ENCODE results near the gene SPARC. TPM values are rescaled to one million over a fixed set of nuclear protein-coding genes. Genes with fewer than 3 reads are reported as not detected.

The SPARC gene
- total RNA-seq, 4 donors from 2014 or later, result 47.6 to 177 (median 68.6) TPM

DNA sequence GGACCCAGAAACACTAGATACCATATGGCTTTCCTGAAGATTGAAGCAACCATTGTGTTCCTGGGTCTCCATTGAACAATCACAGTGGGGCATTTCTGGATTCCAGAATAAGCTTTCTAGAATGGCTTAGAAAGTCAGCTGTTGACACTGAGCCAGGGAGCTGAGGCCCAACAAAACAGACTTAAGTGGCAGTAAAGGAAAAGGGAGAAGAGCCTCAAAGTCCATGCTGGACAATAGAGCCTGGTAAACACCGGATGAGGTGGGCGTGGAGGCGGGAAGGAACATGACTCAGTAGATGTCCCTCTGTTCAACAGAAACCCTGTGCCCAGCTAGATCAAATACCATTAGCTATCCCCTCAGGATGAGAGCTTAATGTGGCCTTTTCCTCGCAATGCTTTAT lies 14.8 kb downstream of the SPARC start:
- peaks cover 0 to 32% (median 1%) of the 10 kb centered on the region in 4 donors for H3K4me1 ChIP-seq
- H3K4me3 ChIP-seq, result no peak overlapping the region
- H3K9me3 ChIP-seq, result no peaks in the 10 kb centered on the region
- H3K27ac ChIP-seq, result peak overlapping the region in 3 of 4 donors; percentile 40 to 78 (median 62)
- no peak for DNase-seq
- peaks cover 0 to 15% (median 0%) of the 10 kb centered on the region in 3 donors for H3K36me3 ChIP-seq
- H3K27me3 ChIP-seq, result no peaks in the 10 kb centered on the region
- TF ChIP-seq POLR2A (IDR thresholded peaks at IDR 0.05), result no peak
- TF ChIP-seq, protein P1, sequence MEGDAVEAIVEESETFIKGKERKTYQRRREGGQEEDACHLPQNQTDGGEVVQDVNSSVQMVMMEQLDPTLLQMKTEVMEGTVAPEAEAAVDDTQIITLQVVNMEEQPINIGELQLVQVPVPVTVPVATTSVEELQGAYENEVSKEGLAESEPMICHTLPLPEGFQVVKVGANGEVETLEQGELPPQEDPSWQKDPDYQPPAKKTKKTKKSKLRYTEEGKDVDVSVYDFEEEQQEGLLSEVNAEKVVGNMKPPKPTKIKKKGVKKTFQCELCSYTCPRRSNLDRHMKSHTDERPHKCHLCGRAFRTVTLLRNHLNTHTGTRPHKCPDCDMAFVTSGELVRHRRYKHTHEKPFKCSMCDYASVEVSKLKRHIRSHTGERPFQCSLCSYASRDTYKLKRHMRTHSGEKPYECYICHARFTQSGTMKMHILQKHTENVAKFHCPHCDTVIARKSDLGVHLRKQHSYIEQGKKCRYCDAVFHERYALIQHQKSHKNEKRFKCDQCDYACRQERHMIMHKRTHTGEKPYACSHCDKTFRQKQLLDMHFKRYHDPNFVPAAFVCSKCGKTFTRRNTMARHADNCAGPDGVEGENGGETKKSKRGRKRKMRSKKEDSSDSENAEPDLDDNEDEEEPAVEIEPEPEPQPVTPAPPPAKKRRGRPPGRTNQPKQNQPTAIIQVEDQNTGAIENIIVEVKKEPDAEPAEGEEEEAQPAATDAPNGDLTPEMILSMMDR (IDR thresholded peaks at IDR 0.05), result no peak

DNA sequence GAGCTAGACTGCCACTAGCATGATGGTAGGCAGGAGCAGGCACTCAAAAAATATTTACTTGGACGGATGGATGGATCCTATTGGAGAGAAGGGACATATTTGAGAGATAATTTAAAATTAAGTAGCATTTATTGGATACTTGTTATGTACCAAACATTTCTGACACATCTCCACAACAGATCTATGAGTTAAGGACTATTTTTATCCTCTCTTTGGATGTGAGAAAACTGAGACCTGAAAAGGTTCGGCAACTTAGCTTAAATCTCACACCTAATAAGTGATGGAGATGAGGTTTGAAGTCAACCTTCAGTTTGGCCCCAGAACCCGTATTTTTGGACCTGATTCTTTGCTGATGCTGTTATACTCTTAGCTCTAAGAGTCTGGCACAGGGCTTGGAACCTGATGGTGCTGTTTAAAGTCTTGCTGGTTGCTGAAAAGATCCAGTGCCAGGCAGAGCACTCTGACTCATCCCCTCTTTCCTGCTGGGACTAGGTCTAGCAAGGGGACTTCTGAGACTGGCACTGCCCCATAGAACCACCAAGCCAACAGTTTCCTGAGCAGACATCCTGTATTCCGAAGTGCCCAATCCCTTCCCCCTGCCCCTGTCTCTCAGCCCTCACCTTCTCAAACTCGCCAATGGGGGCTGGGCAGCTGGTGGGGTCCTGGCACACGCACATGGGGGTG lies 15.6 kb downstream of the SPARC start:
- Histone ChIP-seq H3K4me3 (no peak overlapping the region), H3K9me3 (no peaks in the 10 kb centered on the region), H3K36me3 (peaks cover 0 to 22% (median 0%) of the 10 kb centered on the region in 3 donors), H3K4me1 (peaks cover 0 to 28% (median 1%) of the 10 kb centered on the region in 4 donors), H3K27me3 (no peaks in the 10 kb centered on the region), H3K27ac (peak overlapping the region; percentile 38 to 78 (median 51))
- DNase-seq, result no peak
- TF ChIP-seq, protein P1 (IDR thresholded peaks at IDR 0.05), result no peak
- TF ChIP-seq POLR2A (IDR thresholded peaks at IDR 0.05), result no peak

DNA sequence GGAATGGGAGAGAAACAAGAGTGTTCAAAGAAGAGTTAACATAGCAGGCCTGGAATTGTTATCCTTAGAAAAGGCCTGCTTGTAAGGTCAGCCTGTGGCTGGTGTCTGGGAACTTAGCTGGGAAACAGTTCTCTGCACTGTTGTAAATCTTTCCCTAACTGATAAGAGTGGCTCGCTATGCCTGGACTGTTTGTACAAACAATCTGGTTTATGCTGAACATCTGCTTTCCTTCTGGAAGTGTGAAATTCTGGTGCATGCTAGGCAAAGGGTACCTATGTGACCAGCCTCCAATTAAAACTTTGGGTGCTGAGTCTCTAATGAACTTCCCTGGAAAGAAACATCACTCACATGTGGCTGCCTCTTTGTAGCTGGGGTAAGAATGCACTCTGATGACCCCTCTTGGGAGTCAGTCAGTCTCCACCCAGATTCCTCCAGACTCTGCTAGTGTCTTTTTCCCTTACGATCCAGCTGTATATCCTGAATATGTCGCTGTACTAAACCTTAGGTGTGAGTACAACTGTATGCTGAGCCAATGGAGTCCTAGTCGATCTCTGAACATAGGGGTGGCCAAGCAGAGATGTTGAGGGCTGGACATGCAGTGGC lies 16.5 kb downstream of the SPARC start:
- TF ChIP-seq, protein P1 (IDR thresholded peaks at IDR 0.05), result no peak
- TF ChIP-seq POLR2A (IDR thresholded peaks at IDR 0.05), result no peak
- H3K9me3 ChIP-seq, result no peaks in the 10 kb centered on the region
- peaks cover 0 to 29% (median 0%) of the 10 kb centered on the region in 3 donors for H3K36me3 ChIP-seq
- no peaks in the 10 kb centered on the region for H3K27me3 ChIP-seq
- H3K27ac ChIP-seq, result peak overlapping the region in 3 of 4 donors; percentile 28 to 78 (median 62)
- DNase-seq, result no peak
- H3K4me3 ChIP-seq, result no peak overlapping the region
- peaks cover 0 to 25% (median under 1%) of the 10 kb centered on the region in 4 donors for H3K4me1 ChIP-seq

DNA sequence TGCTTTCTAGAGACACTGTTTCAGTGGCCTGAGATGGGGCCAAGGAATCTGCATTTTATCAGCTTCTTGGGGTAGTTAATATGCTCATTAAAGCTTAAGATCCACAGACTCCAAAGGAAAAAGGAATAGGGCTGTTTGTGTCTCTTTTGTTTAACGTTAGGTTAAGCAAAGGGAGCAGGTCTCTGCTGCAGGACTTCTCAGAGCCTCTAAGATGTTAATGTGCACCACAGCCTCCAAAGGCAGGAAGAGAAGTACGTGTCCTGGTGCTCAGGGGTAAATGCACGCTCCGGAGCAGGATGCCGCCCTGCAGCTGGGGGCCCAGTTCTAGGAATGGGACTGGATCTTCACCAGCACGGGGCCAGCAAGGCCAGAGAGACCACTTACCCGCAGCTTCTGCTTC lies 19.6 kb downstream of the SPARC start:
- TF ChIP-seq, protein P1 (IDR thresholded peaks at IDR 0.05), result no peak
- no peak for TF ChIP-seq POLR2A (IDR thresholded peaks at IDR 0.05)
- Histone ChIP-seq H3K9me3 (no peaks in the 10 kb centered on the region), H3K4me1 (peaks cover 0 to 34% (median 3%) of the 10 kb centered on the region in 4 donors), H3K4me3 (no peak overlapping the region), H3K36me3 (peaks cover 0 to 29% (median 0%) of the 10 kb centered on the region in 3 donors), H3K27ac (peak overlapping the region in 1 of 4 donors; percentile 4), H3K27me3 (no peaks in the 10 kb centered on the region)
- no peak for DNase-seq

GRCh38 chr5:151665613-151666012 lies 21.1 kb downstream of the SPARC start:
- Histone ChIP-seq H3K4me1 (peaks cover 0 to 20% (median 3%) of the 10 kb centered on the region in 4 donors), H3K9me3 (no peaks in the 10 kb centered on the region), H3K36me3 (peaks cover 0 to 29% (median 0%) of the 10 kb centered on the region in 3 donors), H3K4me3 (no peak overlapping the region), H3K27ac (peak overlapping the region in 2 of 4 donors; percentile 22 to 36), H3K27me3 (no peaks in the 10 kb centered on the region)
- TF ChIP-seq, protein P1 (IDR thresholded peaks at IDR 0.05), result no peak
- no peak for TF ChIP-seq POLR2A (IDR thresholded peaks at IDR 0.05)
- no peak for DNase-seq

All from Peyer's patch (tissue), 4 donors.